IPS-11a (cell line): Measurements from ENCODE around the gene HSD17B14.

Source experiments
- H3K4me3 ChIP-seq: one replicate; pipeline ENCODE4 v1.5.1; 2013; ENCODE audit warnings: low read depth, low read length, control low read depth

HSD17B14 gene

DNA sequence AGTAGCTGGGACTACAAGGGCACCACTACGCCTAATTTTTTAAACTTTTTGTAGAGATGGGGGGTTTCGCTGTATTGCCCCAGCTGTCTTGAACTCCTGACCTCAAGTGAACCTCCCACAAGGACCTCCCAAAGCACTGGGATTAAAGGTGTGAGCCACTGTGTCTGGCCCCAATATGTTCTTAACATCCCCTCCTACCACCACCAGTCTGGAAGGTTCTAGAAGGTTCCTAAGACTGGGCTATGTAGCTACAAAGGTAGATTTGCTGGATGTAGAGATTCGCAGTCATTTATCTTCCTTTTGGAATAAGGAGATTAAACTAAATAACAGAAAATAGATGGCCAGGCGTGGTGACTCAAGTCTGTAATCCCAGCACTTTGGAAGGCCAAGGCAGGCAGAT lies 5.3 kb downstream of the HSD17B14 start:
- no peak overlapping the region for H3K4me3 ChIP-seq

DNA sequence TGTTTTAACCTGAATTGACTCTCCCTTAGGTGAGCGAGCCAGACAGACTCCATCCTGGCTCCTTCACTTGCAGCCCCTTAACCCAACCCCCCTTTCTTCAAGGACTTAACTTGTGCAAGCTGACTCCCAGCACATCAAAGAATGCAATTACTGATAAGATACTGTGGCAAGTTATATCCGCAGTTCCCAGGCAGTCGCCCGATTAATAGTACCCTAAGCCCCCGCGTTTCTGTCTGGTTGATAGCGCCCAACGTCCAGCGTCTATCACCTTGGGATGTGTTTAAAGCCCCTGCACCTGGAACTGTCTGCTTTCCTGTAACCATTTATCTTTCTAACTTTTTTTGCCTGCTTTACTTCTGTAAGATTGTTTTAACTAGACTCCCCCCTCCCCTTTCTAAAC lies 6.2 kb downstream of the HSD17B14 start:
- H3K4me3 ChIP-seq, result no peak overlapping the region

DNA sequence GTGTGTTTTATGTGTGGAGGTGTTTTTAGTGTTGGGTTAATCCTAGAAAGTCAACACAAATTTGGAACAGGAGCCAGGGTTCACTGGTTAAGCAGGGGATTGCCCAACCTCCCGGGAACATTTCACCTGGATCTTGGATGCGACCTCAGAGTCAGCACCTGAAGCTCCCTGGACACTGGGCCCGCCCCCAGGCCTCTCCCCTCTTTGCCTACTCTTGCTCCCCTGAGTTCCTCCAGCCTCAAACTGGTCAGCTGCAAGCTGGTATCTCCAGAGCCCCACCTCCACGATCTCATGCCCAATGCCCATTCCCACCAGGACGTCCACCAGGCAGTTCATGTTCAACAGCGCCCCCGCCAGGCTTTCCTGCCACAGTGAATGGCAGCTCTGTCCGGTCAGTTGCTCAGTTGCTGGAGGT lies 9.7 kb downstream of the HSD17B14 start:
- no peak overlapping the region for H3K4me3 ChIP-seq

GRCh38 chr19:48822514-48822913 lies 13.8 kb downstream of the HSD17B14 start:
- H3K4me3 ChIP-seq, result no peak overlapping the region

DNA sequence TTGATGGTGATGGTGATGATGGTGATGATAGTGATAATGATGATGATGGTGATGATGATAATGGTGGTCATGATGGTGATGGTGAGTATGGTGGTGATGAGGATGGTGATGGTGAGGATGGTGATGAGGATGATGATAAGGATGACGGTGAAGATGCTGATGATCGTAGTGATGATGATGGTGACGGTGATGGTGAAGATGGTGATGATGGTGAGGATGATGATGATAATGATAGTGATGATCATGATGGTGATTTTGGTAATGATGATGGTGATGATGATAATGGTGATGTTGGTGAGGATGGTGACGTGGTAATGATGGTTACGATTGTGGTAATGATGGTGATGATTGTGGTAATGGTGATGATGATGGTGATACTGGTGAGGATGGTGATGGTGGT lies 14.7 kb downstream of the HSD17B14 start:
- no peak overlapping the region for H3K4me3 ChIP-seq

- H3K4me3 ChIP-seq, result no peak overlapping the region
Measured at GRCh38 chr19:48819366-48819816, 16.9 kb downstream of the HSD17B14 start.

- H3K4me3 ChIP-seq, result no peak overlapping the region
Measured at GRCh38 chr19:48818234-48818820, 18.0 kb downstream of the HSD17B14 start.

GRCh38 chr19:48817585-48818124 lies 18.6 kb downstream of the HSD17B14 start:
- no peak overlapping the region for H3K4me3 ChIP-seq

GRCh38 chr19:48815870-48816501 lies 20.3 kb downstream of the HSD17B14 start:
- no peak overlapping the region for H3K4me3 ChIP-seq

DNA sequence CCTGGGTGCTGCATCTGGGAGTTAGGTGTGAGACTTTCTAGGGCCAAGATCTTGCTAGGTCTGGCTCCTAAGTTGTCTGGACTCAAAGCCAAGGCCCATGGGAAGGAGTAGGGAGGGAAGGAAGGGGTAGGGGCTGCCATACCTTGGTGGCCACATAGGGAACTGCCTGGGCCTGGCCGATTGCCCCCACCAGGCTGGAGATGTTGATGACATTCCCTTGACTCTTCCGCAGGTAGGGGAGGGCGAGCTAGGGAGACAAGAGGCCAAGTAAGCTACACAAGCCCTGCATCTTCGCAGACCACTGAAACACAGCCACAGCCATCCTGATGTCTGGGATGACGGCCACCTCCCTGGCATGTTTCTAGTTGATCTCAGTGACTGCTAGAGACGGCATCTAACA lies 21.4 kb downstream of the HSD17B14 start:
- no peak overlapping the region for H3K4me3 ChIP-seq

DNA sequence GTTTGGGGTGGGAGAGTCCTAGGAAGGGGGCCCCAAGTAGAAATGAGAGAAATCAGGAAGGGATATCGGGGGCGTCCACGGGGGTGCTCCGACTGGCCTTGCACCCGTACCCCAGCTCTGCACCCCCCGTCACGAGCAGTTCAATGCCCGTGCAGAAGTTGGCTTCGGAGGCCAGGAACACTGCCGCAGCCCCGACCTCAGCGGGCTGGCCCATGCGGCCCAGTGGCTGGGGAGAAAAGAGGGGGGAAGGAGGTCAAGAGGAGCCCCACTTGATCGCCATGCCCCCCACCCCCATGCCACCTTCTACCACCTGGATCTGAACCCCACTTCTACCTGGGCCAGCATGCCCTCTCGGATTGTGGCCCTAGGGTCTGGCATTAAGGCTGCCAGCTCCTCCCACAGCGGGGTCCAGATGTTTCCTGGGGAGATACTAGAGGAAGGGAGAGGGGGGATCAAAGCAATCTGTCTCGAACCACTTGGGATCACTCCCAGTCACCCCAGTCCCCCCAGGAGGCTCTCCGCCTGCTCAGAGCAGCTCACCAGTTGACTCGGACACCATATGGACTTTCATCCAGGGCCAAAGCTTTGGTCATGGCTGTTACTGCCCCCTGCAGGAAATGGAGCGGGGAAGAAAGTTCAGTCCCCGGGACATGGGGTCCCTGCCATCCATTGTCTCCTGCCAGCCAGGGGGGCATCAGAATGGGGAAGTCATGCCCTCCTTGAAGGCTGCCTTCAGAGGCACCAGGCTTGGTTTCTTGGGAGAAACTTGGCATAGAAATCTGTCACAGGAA lies 23.0 kb downstream of the HSD17B14 start:
- H3K4me3 ChIP-seq, result no peak overlapping the region

DNA sequence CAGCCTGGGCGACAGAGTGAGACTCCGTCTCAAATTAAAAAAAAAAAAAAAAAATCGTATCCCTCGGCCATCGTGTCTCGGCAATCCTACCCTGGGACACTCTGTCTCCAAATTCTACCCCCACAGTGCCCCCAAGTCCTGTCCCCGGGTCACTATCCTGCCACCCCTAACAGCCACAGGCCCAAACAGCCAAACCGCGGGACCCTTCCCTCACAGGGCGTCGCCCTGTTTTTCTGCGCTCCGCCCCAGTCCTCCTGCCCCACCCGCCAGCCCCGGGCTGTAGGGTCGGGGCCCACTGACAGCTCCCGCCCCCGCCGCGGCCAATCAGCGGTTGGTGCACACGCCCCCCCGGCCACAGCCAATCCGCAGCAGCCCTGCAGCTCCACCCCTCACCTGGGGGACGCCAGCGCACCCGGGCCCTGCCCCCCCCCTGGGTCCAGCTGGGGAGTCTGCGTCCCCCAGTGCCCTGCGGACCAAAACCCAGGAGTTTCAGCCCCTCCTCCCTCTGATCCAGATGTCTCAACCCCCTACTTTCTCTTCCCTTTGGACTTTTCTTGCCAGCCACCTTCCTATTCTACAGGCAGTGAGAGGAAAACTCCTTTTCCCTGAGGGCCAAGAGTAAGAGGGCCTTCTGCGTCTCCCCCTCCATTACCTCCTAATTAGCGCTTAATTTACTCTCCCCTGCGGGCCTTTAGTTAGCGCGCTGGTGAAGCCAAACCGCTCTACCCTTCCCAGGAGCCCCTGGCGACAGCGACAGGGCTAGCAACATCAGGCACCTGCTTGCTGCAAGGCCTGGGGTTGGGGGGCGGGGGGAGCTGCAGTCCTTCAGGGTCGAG lies 24.0 kb downstream of the HSD17B14 start:
- H3K4me3 ChIP-seq, result peak overlapping the region; percentile 4

DNA sequence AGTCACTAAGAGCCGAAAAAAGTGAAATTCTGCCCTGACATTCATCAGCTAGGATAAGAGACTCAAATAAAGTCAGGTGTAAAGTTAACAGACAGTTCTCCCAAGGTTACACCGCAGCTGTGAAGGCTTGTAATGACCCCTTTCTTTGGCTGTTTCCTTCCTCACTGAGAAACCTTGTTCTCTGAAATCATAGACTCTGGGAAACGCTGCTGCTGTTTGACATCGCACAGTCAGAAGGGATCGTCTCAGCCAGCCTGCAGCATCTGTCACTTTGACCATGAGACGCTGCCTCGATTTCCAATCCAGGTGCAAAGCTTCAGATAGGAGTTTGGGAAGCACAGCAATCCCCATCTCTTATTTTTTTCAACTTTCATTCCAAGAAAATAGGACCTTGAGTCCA lies 26.1 kb downstream of the HSD17B14 start:
- H3K4me3 ChIP-seq, result peak overlapping the region; percentile 56

DNA sequence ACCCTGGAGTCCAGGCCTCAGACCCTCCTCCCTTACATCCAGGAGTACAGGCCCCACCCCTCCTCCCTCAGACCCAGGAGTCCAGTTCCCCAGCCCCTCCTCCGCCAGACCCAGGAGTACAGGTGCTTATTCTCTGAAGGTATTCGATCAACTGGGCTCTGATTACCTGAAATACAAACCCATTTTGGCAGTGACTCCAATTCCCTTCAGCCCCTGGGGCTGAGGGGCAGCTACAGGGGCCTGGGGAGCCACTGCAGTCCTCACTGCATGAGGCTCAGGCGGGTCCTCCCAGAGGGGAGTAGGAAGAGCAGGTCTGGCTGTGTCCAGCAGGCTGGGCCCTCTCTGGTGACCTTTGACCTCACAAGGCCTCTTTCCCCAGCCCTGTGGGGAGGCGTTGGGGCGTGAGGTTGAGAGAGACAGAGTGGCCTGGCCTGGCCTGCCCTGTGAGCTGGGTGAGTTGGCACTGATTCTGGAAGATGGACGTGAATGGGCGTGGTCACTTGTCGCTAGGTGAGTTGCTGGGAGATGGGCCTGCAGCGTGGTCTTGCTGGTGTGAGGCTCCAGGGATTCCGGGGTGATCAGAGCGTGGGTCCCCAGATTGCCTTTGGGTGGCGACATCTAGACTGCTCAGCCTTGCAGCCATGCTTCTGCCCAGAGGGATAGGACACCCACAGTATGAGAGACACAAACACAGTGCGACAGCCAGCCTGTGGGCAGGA lies 28.5 kb downstream of the HSD17B14 start:
- no peak overlapping the region for H3K4me3 ChIP-seq

DNA sequence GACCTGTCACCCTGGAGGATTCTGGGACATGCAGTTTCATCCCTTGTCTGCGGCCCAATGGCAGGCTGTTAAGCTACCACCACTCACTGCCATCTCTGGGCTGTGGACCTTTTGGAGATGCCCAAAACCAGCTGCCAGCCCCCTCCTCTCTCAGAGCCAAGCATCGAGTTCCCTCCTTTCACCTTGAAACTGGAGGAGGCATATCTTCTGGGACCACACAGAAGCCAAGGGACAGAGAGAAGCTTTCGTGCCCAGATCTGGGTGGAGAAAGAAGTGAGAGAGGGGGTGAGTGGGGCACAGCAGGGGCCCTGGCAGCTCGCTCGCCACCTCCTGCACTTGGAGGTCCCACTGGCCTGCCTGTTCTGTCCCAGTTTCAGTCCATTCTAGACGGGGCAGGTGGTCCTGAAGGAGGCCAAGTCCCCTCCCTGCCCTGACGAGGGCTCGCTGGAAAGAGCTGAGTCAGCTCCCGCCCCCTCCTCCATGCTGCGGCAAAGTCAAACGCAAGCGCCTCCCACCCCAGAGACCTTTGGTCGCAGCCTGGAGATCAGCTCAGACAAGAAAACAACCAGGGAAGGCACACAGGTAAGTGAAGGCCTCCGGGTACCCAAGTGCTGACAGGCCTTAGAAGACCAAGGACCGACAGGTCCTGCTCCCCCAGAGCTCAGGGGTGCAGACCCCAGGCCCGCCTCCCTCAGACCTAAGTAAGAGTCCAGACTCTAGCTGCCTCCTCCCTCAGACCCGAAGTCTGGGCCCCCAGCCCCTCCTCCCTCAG lies 29.3 kb downstream of the HSD17B14 start:
- H3K4me3 ChIP-seq, result no peak overlapping the region

GRCh38 chr19:48806518-48806817 lies 29.8 kb downstream of the HSD17B14 start:
- no peak overlapping the region for H3K4me3 ChIP-seq

DNA sequence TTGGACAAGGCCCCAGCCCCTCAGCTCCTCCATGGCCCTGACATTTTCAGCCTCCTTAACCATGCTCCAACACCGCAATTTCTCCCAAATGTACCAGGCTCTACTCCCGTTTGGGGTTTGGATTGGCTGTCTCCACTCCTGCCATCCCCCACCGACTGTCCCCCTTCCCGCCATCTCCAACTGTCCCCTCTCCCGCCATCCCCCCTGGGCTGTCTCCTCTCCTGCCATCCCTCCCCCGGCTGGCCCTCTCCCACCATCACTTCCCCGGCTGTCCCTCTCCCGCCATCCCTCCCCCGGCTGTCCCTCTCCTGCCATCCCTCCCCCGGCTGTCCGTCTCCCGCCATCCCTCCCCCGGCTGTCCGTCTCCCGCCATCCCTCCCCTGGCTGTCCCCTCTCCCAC lies 30.8 kb downstream of the HSD17B14 start:
- H3K4me3 ChIP-seq, result no peak overlapping the region

DNA sequence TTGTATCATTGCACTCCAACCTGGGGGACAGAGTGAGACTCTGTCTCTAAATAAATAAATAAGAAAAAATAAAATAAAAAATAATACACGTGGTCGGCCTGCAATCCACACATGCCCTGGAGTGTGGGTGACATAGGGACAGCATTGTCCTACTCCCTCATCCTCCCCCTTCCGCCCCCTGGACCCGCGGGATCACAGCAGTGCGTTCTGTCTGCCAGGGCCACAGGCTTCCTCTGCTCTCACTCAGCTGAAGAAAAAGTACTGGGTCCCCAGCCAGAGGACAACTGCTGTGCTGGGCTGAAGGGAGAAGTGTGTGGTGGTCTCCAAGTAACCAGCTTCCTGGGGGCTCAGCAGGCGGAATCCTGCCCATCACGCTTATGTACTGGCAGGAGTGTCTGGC lies 31.8 kb downstream of the HSD17B14 start:
- H3K4me3 ChIP-seq, result no peak overlapping the region

GRCh38 chr19:48802623-48803022 lies 33.7 kb downstream of the HSD17B14 start:
- H3K4me3 ChIP-seq, result no peak overlapping the region
